ENCODE data around the gene ZNF865.

ZNF865 gene

DNA sequence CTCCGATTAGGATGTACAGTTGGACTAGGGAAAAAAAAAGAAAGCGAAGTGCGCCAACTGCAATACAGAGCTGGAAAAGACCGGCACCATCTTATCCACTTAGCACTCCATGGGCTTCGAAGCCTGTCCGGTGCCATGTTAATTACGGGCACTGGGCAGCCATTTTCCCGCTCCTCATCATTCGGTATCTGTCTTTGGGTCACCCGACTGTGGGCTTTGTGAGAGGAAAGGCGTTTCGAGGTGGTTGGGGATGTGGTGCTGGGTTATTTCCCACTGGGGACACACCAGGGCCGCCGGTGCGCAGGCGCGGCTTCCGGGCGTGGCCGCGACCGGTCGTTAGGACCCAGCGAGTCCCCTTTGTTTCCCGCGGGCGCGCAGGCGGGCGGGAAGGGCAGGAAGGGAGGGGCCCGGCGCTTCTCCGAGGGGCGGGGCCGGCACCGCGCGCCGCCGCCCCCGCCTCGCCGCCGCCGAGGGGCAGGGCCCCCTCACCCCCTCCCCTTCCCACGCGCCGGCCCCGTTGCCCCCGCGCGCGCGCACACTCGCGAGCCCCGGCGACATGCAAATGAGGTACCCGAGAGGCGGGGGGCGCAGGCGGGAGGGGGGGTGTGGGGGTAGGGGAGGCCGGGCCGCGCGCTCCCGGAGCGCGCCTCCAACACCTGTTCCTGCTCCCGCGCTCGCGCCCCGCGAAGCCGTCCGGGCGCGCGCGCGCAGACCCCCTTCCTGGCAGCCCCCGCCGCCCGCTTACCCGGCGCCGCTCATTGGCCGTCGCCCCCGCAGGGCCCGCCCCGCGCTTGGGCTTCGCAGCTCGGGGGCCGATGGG is 5.4 kb upstream of the ZNF865 start, which contains the start of gene ZNF524:
Gene ZNF524 (plus strand): TSS at position 447 of the 820 bp plus-strand sequence. CDS start 1,825 bp downstream, outside the sequence.
- peaks cover 15% of the 10 kb centered on the region for H3K4me1 ChIP-seq (ENCODE audit: control insufficient read depth, insufficient read depth, low read length)
- H3K4me3 ChIP-seq (ENCODE audit: low read length), result peak within 1 kb of the TSS; percentile 98

DNA sequence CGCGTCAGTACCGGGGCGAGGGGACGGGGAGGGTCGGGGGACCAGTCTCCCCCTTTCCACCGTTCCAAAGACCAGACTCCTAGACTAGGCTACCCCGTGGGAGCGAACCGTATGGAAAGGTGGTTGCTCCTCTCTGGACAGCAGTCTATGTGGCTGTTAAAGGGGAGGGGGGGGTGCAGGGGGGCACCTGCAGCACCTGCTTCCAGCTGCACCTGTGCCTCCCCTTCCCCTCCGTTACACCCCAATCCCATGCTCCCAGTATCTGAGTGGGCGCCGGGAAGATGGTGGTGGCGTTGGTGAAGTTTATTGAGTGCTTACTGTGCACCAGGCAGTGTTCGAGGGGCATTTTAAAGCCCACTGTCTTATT is 4.8 kb upstream of the ZNF865 start:
- Histone ChIP-seq H3K9me3 (ENCODE audit: control insufficient read depth, low read length) (no peaks in the 10 kb centered on the region), H3K4me3 (ENCODE audit: low read length) (peak overlapping the region; percentile 85), H3K36me3 (ENCODE audit: control insufficient read depth, insufficient read depth, low read length, severe bottlenecking) (peaks cover 8% of the 10 kb centered on the region), H3K27me3 (replicated peaks; ENCODE audit: control insufficient read depth, insufficient read depth, low read length) (no peaks in the 10 kb centered on the region), H3K9ac (ENCODE audit: low read length) (peak overlapping the region; percentile 99), H3K4me1 (ENCODE audit: control insufficient read depth, insufficient read depth, low read length) (peaks cover 15% of the 10 kb centered on the region)
- no peak for DNase-seq (ENCODE audit: low read depth)

More for the DNA sequence above, 5.4 kb upstream of the ZNF865 start, which contains the start of gene ZNF524:
- peak; percentile 92 for DNase-seq (ENCODE audit: low read depth)
- H3K27me3 ChIP-seq (replicated peaks; ENCODE audit: control insufficient read depth, insufficient read depth, low read length), result no peaks in the 10 kb centered on the region
- no peaks in the 10 kb centered on the region for H3K9me3 ChIP-seq (ENCODE audit: control insufficient read depth, low read length)
- peak within 1 kb of the TSS; percentile 99 for H3K9ac ChIP-seq (ENCODE audit: low read length)
- H3K36me3 ChIP-seq (ENCODE audit: control insufficient read depth, insufficient read depth, low read length, severe bottlenecking), result peaks cover 14% of the 10 kb centered on the region

DNA sequence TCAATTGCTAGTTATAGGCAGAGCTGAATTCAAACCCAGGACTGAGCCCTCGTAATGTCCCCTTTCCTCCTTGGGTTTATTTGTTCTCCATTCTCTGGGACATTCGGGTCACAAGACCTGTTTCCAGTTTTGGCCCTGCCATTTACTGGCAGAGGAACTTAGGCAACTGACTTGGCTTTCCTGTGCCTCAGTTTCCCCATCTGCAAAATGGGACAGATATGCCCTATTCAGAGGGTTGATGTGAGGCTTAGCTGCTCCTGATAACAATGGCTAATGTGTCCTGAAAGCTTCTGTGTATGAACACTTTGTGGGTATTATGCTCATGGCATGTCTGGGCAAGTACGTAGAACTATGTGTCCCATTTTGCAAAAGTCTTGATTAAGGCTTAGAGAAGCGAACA is 4.4 kb upstream of the ZNF865 start:
- peaks cover 15% of the 10 kb centered on the region for H3K4me1 ChIP-seq (ENCODE audit: control insufficient read depth, insufficient read depth, low read length)
- H3K27me3 ChIP-seq (replicated peaks; ENCODE audit: control insufficient read depth, insufficient read depth, low read length), result no peaks in the 10 kb centered on the region
- H3K4me3 ChIP-seq (ENCODE audit: low read length), result peak overlapping the region; percentile 85
- peak overlapping the region; percentile 99 for H3K9ac ChIP-seq (ENCODE audit: low read length)
- H3K9me3 ChIP-seq (ENCODE audit: control insufficient read depth, low read length), result no peaks in the 10 kb centered on the region
- H3K36me3 ChIP-seq (ENCODE audit: control insufficient read depth, insufficient read depth, low read length, severe bottlenecking), result peaks cover 4% of the 10 kb centered on the region
- DNase-seq (ENCODE audit: low read depth), result no peak

DNA sequence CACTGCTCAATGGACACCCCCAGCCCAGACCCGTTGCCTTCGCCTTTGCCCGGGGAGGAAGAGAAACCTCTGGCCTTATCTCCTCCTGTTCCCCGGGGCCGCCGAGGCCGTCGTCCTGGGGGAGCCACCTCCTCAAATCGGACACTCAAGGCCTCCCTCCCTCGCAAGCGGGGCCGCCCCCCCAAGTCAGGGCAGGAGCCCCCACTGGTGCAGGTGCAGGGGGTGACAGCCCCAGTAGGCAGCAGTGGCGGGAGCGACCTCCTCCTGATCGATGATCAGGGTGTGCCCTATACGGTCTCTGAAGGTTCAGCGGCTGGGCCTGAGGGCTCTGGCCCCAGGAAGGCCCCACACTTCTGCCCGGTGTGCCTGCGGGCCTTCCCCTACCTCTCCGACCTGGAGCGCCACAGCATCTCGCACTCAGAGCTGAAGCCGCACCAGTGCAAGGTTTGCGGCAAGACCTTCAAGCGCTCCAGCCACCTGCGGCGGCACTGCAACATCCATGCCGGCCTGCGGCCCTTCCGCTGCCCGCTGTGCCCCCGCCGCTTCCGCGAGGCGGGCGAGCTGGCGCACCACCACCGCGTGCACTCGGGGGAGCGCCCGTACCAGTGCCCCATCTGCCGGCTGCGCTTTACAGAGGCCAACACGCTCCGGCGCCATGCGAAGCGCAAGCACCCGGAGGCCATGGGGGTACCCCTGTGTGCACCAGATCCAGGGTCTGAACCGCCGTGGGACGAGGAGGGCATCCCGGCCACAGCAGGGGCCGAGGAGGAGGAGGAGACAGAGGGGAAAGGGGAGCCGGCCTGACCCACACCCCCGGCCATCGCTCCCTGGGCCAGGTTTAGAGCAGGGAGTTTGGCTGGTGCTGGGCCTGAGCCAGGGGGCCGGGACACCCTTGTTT is 3.1 kb upstream of the ZNF865 start:
- peaks cover 21% of the 10 kb centered on the region for H3K4me1 ChIP-seq (ENCODE audit: control insufficient read depth, insufficient read depth, low read length)
- no peaks in the 10 kb centered on the region for H3K36me3 ChIP-seq (ENCODE audit: control insufficient read depth, insufficient read depth, low read length, severe bottlenecking)
- H3K9me3 ChIP-seq (ENCODE audit: control insufficient read depth, low read length), result no peaks in the 10 kb centered on the region
- H3K27me3 ChIP-seq (replicated peaks; ENCODE audit: control insufficient read depth, insufficient read depth, low read length), result no peaks in the 10 kb centered on the region
- DNase-seq (ENCODE audit: low read depth), result no peak
- no peak overlapping the region for H3K9ac ChIP-seq (ENCODE audit: low read length)
- no peak overlapping the region for H3K4me3 ChIP-seq (ENCODE audit: low read length)

DNA sequence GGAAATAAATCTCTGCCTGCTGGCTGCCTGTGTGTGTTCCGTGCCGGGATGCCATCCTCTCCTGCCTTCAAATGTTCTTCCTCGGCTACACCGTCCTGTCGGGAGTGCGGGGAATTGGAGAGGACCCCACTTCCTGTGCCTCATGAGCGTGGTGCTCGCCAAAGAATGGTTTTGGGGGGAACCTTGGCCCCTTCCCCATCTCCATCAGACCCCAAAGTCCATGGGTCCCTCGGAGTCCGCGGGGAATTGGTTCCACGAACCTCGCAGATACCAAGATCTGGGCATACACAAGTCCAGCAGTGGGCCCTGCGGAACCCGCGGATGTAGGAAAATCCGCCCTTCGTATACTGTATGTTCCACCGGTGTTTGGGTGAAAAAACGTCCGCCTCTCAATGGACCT is 2.3 kb upstream of the ZNF865 start:
- peaks cover 21% of the 10 kb centered on the region for H3K4me1 ChIP-seq (ENCODE audit: control insufficient read depth, insufficient read depth, low read length)
- DNase-seq (ENCODE audit: low read depth), result no peak
- H3K27me3 ChIP-seq (replicated peaks; ENCODE audit: control insufficient read depth, insufficient read depth, low read length), result no peaks in the 10 kb centered on the region
- no peaks in the 10 kb centered on the region for H3K9me3 ChIP-seq (ENCODE audit: control insufficient read depth, low read length)
- no peak overlapping the region for H3K9ac ChIP-seq (ENCODE audit: low read length)
- no peak overlapping the region for H3K4me3 ChIP-seq (ENCODE audit: low read length)
- H3K36me3 ChIP-seq (ENCODE audit: control insufficient read depth, insufficient read depth, low read length, severe bottlenecking), result no peaks in the 10 kb centered on the region

DNA sequence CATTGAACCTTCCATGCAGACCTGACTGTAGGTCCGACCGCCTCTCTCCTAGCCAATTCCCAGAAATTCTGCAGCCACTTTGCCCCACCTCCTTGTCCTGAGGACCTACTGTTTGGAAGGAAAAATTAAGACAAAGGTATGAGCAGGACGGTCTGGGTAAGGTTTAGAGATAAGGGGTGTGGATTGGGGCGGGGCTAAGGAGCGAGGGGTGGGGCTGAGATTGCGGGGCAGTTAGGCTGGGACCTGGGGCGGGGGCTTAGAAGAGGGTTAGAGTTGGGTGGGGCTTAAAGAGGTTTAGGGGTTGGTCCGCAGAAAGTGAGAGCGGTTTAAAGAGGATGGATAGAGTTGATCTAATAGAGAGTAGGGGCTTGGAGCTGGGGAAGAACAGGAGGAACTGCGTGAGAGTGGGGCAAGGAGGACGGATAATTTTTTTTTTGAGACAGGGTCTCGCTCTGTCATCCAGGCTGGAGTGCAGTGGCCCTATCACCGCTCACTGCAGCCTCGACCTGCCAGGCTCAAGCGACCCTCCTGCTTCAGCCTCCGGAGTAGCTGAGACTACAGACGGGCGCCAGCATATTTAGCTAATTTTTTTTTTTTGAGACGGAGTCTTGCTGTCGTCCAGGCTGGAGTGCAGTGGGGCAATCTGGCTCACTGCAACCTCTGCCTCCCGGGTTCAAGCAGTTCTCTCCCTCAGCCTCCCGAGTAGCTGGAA is 1.7 kb upstream of the ZNF865 start:
- no peak for DNase-seq (ENCODE audit: low read depth)
- H3K27me3 ChIP-seq (replicated peaks; ENCODE audit: control insufficient read depth, insufficient read depth, low read length), result no peaks in the 10 kb centered on the region
- no peak overlapping the region for H3K9ac ChIP-seq (ENCODE audit: low read length)
- H3K9me3 ChIP-seq (ENCODE audit: control insufficient read depth, low read length), result no peaks in the 10 kb centered on the region
- H3K4me3 ChIP-seq (ENCODE audit: low read length), result no peak overlapping the region
- H3K36me3 ChIP-seq (ENCODE audit: control insufficient read depth, insufficient read depth, low read length, severe bottlenecking), result no peaks in the 10 kb centered on the region
- H3K4me1 ChIP-seq (ENCODE audit: control insufficient read depth, insufficient read depth, low read length), result peaks cover 21% of the 10 kb centered on the region

DNA sequence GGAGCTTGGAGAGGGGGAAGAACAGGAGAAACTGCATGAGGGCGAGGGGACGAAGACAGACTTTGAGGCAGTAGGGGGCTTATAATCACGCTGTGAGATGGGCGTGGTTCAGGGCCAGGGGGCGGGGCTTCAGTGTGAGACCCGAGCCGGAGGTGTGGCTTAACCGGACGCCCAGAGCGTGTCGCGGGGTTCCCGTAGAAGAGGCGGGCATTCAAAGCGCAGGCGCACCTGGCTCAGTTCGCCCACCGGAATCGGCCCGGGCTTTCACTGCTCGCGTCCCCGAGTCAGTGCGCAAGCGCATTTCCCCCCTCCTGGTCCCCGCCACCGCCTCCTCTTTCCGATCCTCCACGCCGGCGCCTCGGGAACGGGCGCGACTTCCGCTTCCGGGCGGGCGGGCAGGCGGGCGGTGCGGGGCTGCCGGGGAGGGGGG is 225 bp upstream of the ZNF865 start:
- peak; percentile 99 for DNase-seq (ENCODE audit: low read depth)
- peak overlapping the region; percentile 99 for H3K4me3 ChIP-seq (ENCODE audit: low read length)
- H3K27me3 ChIP-seq (replicated peaks; ENCODE audit: control insufficient read depth, insufficient read depth, low read length), result no peaks in the 10 kb centered on the region

DNA sequence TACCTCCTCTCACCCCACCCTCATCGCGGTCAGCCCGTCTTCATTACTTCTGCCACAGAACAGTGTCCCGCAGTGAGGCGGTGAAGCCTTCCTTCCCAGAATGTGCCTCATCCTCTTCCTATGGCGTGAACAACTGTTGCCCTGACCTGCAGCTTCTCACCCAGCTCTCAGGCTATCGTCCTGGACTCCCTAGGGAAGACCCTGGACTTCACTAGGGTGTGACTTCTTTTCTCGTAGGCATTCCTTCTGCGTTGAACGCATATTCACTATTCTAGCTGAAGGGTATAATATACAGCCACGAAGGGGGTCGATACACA is 982 bp downstream of the ZNF865 start:
- H3K4me1 ChIP-seq (ENCODE audit: control insufficient read depth, insufficient read depth, low read length), result peaks cover 13% of the 10 kb centered on the region
- H3K36me3 ChIP-seq (ENCODE audit: control insufficient read depth, insufficient read depth, low read length, severe bottlenecking), result peaks cover 8% of the 10 kb centered on the region
- H3K9me3 ChIP-seq (ENCODE audit: control insufficient read depth, low read length), result no peaks in the 10 kb centered on the region
- H3K9ac ChIP-seq (ENCODE audit: low read length), result peak overlapping the region; percentile 99
- no peaks in the 10 kb centered on the region for H3K27me3 ChIP-seq (replicated peaks; ENCODE audit: control insufficient read depth, insufficient read depth, low read length)
- no peak for DNase-seq (ENCODE audit: low read depth)
- H3K4me3 ChIP-seq (ENCODE audit: low read length), result peak overlapping the region; percentile 99

More for the DNA sequence above, 225 bp upstream of the ZNF865 start:
- H3K9ac ChIP-seq (ENCODE audit: low read length), result peak overlapping the region; percentile 99
- peaks cover 21% of the 10 kb centered on the region for H3K4me1 ChIP-seq (ENCODE audit: control insufficient read depth, insufficient read depth, low read length)
- peaks cover 8% of the 10 kb centered on the region for H3K36me3 ChIP-seq (ENCODE audit: control insufficient read depth, insufficient read depth, low read length, severe bottlenecking)
- H3K9me3 ChIP-seq (ENCODE audit: control insufficient read depth, low read length), result no peaks in the 10 kb centered on the region

DNA sequence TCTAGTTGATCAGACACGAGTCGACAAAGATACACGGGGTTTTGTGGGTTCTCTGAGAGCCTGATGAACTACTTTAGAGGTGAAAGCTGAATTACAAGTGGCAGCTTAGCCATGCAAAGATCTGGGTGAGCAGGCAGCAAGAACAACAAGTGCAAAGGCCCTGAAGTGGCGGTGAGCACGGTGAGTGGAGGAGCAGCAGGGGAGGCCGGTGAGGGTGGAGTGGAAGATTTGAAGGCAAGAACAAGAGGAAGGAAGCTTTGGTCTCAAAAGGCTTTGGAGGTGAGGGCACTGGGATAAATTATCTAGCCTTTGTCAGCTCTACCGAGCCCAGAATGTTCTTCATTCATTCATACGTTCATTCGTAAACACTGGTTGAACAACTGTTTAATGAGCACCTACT is 1.4 kb downstream of the ZNF865 start:
- H3K36me3 ChIP-seq (ENCODE audit: control insufficient read depth, insufficient read depth, low read length, severe bottlenecking), result peaks cover 8% of the 10 kb centered on the region
- H3K9ac ChIP-seq (ENCODE audit: low read length), result peak overlapping the region; percentile 99
- H3K4me3 ChIP-seq (ENCODE audit: low read length), result peak overlapping the region; percentile 99
- H3K27me3 ChIP-seq (replicated peaks; ENCODE audit: control insufficient read depth, insufficient read depth, low read length), result no peaks in the 10 kb centered on the region
- no peaks in the 10 kb centered on the region for H3K9me3 ChIP-seq (ENCODE audit: control insufficient read depth, low read length)
- DNase-seq (ENCODE audit: low read depth), result no peak
- peaks cover 13% of the 10 kb centered on the region for H3K4me1 ChIP-seq (ENCODE audit: control insufficient read depth, insufficient read depth, low read length)

DNA sequence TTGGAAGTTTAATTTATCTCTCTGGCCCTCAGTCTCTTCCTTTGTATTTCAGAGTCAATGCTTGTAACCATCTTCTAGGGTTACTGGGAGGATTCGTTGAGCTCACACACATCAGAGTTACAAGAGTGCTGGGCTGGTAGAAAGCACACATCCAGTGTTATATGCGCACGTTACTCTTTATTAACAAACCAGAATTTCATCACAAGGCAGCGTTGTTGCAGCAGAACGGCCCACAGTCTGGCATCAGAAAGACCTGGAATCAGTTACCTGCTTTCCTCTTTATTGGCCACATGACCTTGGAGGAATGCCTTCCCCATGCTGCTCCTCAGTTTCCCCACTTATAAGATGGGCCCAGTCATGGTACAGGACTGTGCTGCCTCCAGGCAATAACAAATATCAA is 3.9 kb downstream of the ZNF865 start:
- no peaks in the 10 kb centered on the region for H3K27me3 ChIP-seq (replicated peaks; ENCODE audit: control insufficient read depth, insufficient read depth, low read length)
- H3K4me1 ChIP-seq (ENCODE audit: control insufficient read depth, insufficient read depth, low read length), result peaks cover 12% of the 10 kb centered on the region
- DNase-seq (ENCODE audit: low read depth), result no peak
- no peak overlapping the region for H3K4me3 ChIP-seq (ENCODE audit: low read length)
- H3K9ac ChIP-seq (ENCODE audit: low read length), result no peak overlapping the region
- H3K9me3 ChIP-seq (ENCODE audit: control insufficient read depth, low read length), result no peaks in the 10 kb centered on the region
- H3K36me3 ChIP-seq (ENCODE audit: control insufficient read depth, insufficient read depth, low read length, severe bottlenecking), result peaks cover 8% of the 10 kb centered on the region
